Measurements from ENCODE around the gene SP7.
A peak's percentile ranks its signal among the peaks of the same experiment; 100 is the strongest.

Gene SP7

DNA sequence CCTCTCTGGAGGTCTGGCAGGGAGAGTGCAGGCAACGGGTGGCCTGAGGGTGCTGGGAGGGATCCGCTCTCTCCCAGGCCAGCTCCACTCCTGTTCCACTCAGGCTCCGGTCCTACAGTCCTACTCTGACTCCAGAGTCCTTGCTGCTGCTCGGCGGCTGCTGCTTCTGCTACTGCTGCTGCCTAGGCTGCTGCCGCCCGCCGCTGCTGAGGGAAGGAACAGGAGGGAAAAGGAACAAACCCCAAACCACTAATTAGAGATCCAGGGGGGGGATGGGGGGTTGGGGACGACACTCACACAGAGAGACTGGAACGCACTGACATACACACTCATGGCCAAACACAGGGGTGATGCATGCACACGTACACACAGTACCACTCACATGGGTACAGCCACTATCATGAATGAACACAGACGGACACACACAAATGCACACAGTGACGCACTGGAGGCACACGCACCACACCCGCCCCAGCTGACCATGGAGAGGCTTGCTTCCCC lies at the start of gene SP7:
Gene SP7 (minus strand): TSS at position 174 of the 501 bp plus-strand sequence. CDS start 708 bp downstream, outside the sequence.
- TF ChIP-seq, protein P1, sequence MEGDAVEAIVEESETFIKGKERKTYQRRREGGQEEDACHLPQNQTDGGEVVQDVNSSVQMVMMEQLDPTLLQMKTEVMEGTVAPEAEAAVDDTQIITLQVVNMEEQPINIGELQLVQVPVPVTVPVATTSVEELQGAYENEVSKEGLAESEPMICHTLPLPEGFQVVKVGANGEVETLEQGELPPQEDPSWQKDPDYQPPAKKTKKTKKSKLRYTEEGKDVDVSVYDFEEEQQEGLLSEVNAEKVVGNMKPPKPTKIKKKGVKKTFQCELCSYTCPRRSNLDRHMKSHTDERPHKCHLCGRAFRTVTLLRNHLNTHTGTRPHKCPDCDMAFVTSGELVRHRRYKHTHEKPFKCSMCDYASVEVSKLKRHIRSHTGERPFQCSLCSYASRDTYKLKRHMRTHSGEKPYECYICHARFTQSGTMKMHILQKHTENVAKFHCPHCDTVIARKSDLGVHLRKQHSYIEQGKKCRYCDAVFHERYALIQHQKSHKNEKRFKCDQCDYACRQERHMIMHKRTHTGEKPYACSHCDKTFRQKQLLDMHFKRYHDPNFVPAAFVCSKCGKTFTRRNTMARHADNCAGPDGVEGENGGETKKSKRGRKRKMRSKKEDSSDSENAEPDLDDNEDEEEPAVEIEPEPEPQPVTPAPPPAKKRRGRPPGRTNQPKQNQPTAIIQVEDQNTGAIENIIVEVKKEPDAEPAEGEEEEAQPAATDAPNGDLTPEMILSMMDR (conservative IDR thresholded peaks at IDR 0.05; ENCODE audit: control insufficient read depth, insufficient read depth, low read depth, low read length) = no peak

DNA sequence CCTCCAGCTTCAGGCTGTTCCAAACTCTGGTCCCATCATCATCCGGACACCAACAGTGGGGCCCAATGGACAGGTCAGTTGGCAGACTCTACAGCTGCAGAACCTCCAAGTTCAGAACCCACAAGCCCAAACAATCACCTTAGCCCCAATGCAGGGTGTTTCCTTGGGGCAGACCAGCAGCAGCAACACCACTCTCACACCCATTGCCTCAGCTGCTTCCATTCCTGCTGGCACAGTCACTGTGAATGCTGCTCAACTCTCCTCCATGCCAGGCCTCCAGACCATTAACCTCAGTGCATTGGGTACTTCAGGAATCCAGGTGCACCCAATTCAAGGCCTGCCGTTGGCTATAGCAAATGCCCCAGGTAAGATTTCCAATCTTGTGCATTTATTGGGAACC lies 47.1 kb upstream of the SP7 start:
- peak overlapping the region; percentile 1 for H3K4me3 ChIP-seq (ENCODE audit: control insufficient read depth, low read depth, low read length)
- DNase-seq (ENCODE audit: low read depth) = no peak
- TF ChIP-seq, protein P1 (conservative IDR thresholded peaks at IDR 0.05; ENCODE audit: control insufficient read depth, insufficient read depth, low read depth, low read length) = no peak

More for the DNA sequence above, at the start of gene SP7:
- no peak for DNase-seq (ENCODE audit: low read depth)
- no peak within 1 kb of the TSS for H3K4me3 ChIP-seq (ENCODE audit: control insufficient read depth, low read depth, low read length)

DNA sequence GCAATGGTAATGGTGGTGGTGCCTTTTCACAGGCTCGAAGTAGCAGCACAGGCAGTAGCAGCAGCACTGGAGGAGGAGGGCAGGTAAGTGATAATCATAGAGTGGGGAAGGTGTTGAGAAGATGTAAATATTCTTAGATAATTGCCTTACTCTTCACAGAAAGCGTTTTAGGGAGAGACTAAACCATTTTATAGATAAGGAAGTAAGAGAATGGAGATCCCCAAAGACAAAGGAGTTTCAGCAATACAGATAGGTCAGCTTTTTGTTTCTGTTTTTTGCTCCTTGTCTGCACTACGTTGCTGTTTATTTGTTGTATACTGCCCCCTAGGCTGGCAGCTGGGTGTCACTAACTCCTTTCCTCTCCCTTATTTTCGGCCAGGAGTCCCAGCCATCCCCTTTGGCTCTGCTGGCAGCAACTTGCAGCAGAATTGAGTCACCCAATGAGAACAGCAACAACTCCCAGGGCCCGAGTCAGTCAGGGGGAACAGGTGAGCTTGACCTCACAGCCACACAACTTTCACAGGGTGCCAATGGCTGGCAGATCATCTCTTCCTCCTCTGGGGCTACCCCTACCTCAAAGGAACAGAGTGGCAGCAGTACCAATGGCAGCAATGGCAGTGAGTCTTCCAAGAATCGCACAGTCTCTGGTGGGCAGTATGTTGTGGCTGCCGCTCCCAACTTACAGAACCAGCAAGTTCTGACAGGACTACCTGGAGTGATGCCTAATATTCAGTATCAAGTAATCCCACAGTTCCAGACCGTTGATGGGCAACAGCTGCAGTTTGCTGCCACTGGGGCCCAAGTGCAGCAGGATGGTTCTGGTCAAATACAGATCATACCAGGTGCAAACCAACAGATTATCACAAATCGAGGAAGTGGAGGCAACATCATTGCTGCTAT lies 45.8 kb upstream of the SP7 start:
- DNase-seq (ENCODE audit: low read depth) = peak; percentile 84
- TF ChIP-seq, protein P1 (conservative IDR thresholded peaks at IDR 0.05; ENCODE audit: control insufficient read depth, insufficient read depth, low read depth, low read length) = peak; percentile 42
- peak overlapping the region; percentile 61 for H3K4me3 ChIP-seq (ENCODE audit: control insufficient read depth, low read depth, low read length)

DNA sequence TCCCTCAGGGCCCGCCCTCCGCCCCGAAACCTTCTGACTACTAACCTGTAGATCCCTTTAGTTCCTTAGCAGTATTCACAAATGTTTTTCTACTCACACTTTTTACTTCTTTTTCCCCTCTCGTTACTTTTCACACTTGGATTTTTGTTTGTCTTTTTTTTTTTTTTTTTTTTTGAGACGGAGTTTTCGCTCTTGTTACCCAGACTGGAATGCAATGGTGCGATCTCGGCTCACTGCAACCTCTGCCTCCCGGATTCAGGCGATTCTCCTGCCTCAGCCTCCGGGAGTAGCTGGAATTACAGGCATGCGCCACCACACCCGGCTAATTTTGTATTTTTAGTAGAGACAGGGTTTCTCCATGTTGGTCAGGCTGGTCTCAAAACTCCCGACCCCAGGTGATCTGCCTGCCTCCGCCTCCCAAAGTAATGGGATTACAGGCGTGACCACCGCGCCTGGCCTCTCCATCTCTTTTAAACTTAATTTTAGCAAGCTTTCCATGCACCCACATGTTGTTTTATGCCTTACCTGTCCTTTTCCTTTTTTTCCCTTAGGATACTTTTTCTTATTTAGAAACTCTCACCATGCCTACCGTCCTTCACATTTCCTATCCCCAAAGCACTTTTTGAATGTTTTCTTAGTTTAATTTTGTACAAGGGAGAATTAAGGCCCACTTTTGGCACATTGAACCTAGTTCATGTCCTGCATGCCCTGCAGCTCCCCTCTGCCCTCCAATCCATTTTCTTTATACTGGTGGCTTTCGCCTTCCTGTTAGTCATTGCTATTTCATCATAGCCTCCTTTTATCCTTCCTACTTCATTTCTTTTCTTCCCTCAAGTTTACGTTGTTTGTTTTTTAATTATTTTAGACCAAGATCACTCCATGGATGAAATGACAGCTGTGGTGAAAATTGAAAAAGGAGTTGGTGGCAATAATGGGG lies 44.9 kb upstream of the SP7 start:
- peak; percentile 71 for DNase-seq (ENCODE audit: low read depth)
- H3K4me3 ChIP-seq (ENCODE audit: control insufficient read depth, low read depth, low read length) = peak overlapping the region; percentile 61
- TF ChIP-seq, protein P1 (conservative IDR thresholded peaks at IDR 0.05; ENCODE audit: control insufficient read depth, insufficient read depth, low read depth, low read length) = no peak

DNA sequence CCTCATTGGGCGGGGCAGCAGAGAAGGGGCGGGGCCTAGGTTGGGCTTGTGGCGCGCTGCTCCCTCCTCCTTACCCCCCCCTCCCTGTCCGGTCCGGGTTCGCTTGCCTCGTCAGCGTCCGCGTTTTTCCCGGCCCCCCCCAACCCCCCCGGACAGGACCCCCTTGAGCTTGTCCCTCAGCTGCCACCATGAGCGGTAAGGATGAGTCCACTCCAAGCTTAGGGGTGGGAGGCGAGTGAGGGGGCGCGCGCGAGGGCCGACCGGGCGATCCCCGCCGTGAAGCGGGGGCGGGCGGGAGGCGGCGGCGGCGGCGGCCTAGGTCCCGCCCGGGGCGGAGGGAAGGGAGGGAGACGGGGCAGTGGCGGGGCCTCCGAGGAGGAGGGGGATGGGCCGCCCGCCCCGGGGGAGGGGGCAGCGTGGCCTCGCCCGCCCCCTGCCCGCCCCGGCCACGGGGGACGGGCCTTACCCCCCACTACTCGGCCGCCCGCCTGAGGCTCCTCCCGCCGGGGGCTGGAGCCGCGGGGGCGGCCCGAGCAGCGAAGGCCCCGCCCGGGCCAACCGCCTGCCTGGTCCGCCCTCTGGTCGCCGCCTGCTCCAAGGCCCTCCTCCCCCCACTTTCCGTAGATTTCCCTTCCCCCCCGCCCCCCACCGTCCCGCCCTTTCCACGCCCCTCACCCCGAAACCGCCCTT lies 44.1 kb upstream of the SP7 start, which contains the start of gene SP1:
Gene SP1 (plus strand): TSS at position 73 of the 690 bp plus-strand sequence. CDS start 116 bp downstream, at position 189.
- DNase-seq (ENCODE audit: low read depth) = peak; percentile 90
- H3K4me3 ChIP-seq (ENCODE audit: control insufficient read depth, low read depth, low read length) = peak within 1 kb of the TSS; percentile 61
- TF ChIP-seq, protein P1 (conservative IDR thresholded peaks at IDR 0.05; ENCODE audit: control insufficient read depth, insufficient read depth, low read depth, low read length) = no peak

All from fibroblast of mammary gland (primary cell).